Suprapubic skin (tissue), 3 donors: Measurements from ENCODE around the gene PLCL1.

ENCODE experiments used
- EP300 ChIP-seq: sonication (generic); formaldehyde crosslinking; IDR thresholded peaks from one replicate; pipeline ENCODE4 v1.6.1; 2017; ENCODE audit warnings: antibody characterized with exemption
- TF ChIP-seq, protein P1 (sequence below), 2 donors: fragments of 200-600 bp in 1 of 2; fragments of 450-650 bp in 1 of 2; sonication (generic) in 1 of 2; IDR thresholded peaks; one replicate each; pipeline ENCODE4 v1.5.1; 2016 to 2019; ENCODE audit warnings: antibody characterized with exemption in 2 of 2, mild to moderate bottlenecking in 1 of 2, moderate library complexity in 1 of 2

DNA sequence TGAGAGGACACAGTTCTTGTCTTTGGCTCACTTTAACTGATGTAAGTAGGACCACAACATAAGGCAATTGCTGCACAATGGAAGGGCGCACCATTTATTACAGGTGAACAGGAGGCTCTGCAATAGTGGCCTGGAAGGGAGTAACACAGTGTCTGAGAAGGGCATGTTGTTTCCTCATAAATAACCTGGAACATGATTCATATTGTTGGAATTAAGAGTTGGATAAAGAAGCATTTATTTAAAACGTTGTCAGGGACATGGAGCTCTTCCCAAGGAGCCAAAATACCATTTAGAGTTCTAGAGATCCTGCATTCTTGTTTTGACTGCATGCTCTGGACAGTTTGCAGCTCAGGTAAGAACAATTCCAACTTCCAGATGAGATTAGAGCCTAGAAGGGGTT lies 110.4 kb downstream of the PLCL1 start:
- TF ChIP-seq EP300: no peak
- TF ChIP-seq, protein P1, sequence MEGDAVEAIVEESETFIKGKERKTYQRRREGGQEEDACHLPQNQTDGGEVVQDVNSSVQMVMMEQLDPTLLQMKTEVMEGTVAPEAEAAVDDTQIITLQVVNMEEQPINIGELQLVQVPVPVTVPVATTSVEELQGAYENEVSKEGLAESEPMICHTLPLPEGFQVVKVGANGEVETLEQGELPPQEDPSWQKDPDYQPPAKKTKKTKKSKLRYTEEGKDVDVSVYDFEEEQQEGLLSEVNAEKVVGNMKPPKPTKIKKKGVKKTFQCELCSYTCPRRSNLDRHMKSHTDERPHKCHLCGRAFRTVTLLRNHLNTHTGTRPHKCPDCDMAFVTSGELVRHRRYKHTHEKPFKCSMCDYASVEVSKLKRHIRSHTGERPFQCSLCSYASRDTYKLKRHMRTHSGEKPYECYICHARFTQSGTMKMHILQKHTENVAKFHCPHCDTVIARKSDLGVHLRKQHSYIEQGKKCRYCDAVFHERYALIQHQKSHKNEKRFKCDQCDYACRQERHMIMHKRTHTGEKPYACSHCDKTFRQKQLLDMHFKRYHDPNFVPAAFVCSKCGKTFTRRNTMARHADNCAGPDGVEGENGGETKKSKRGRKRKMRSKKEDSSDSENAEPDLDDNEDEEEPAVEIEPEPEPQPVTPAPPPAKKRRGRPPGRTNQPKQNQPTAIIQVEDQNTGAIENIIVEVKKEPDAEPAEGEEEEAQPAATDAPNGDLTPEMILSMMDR (IDR thresholded peaks at IDR 0.05): no peak
